Effector memory CD8-positive, alpha-beta T cell (primary cell): ENCODE measurements around the gene ACSS3.

ENCODE experiments used
- ATAC-seq: fragments of 150-1000 bp; cut with Tn5 transposase; replicated peaks from 2 replicates; pipeline ENCODE4 v1.10.0; 2021; ENCODE audit warnings: mild to moderate bottlenecking, moderate library complexity
- DNase-seq, 3 experiments: peaks; one replicate each; pipeline ENCODE4 v3.0.0; 2021
- H3K27ac Mint-ChIP-seq, 2 donors: one replicate each; pipeline ENCODE4 v1.8.0; 2022; ENCODE audit warnings: mild to moderate bottlenecking in 2 of 2, mixed read lengths in 2 of 2, moderate library complexity in 2 of 2
- H3K27me3 Mint-ChIP-seq, 2 donors: one replicate each; pipeline ENCODE4 v1.8.0; 2022; ENCODE audit warnings: mixed read lengths in 2 of 2
- H3K36me3 Mint-ChIP-seq: one replicate; pipeline ENCODE4 v1.8.0; 2022; ENCODE audit warnings: mild to moderate bottlenecking, moderate library complexity, mixed read lengths; ENCODE audit not compliant: insufficient read depth
- H3K4me1 Mint-ChIP-seq, 2 donors: one replicate each; pipeline ENCODE4 v1.8.0; 2022; ENCODE audit warnings: low read depth in 2 of 2, mixed read lengths in 2 of 2
- H3K4me3 Mint-ChIP-seq, 2 donors: one replicate each; pipeline ENCODE4 v1.8.0; 2022; ENCODE audit warnings: mild to moderate bottlenecking in 2 of 2, mixed read lengths in 2 of 2, moderate library complexity in 2 of 2
- H3K9me3 Mint-ChIP-seq, 2 donors: one replicate each; pipeline ENCODE4 v1.8.0; 2022; ENCODE audit warnings: mixed read lengths in 2 of 2

ACSS3 gene

DNA sequence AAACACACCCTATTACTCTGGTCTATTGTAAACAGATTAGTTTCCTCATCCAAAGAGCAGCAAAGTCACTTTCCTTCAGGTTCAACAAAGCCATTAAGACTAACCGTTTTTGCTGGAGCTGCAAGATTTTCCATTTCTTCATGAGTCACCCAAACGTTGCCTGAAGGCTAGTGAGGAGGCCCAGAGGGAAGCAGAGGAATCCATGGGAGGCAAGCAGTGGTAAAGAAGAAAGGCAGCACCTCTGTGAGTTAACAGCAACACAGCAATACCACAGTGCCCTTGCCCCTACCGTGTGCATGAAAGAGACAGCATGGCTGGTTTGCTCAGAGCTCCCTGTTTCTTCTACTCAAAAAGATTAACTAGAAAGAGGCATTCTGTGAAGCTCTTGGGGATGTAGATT, 206.3 kb downstream of the ACSS3 start:
- Mint-ChIP-seq H3K27me3 (no peaks in the 10 kb centered on the region), H3K4me3 (no peak overlapping the region), H3K36me3 (no peaks in the 10 kb centered on the region), H3K27ac (no peak overlapping the region), H3K4me1 (no peaks in the 10 kb centered on the region), H3K9me3 (no peaks in the 10 kb centered on the region)
- no peak for ATAC-seq
- DNase-seq: no peak

DNA sequence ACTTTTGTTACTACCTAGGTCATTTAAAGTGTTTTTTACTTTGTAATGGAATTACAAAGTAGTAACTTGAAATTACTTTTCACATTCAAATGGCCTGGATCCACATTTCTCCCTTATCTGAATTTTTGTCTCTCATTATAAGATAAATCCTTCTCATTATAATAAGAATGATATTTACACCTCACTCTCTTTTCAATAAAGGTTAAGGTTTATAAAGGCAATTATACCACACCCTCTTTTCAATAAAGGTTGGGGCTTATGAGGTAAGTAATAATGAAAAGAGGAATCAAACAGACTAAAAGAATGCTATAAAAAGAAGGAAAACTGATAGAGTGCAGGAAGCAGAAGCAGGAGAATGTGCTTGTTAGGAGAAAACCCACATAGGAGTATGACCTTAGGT, 210.8 kb downstream of the ACSS3 start:
- Mint-ChIP-seq H3K36me3 (no peaks in the 10 kb centered on the region), H3K4me3 (no peak overlapping the region), H3K4me1 (no peaks in the 10 kb centered on the region), H3K27ac (no peak overlapping the region), H3K27me3 (no peaks in the 10 kb centered on the region), H3K9me3 (peaks cover 0 to 6% of the 10 kb centered on the region in 2 donors)
- no peak for ATAC-seq
- no peak for DNase-seq

- ATAC-seq: no peak
- H3K4me3 Mint-ChIP-seq: no peak overlapping the region
- no peaks in the 10 kb centered on the region for H3K36me3 Mint-ChIP-seq
- H3K9me3 Mint-ChIP-seq: peaks cover 3 to 6% of the 10 kb centered on the region in 2 donors
- H3K27me3 Mint-ChIP-seq: no peaks in the 10 kb centered on the region
- DNase-seq: no peak
- no peak overlapping the region for H3K27ac Mint-ChIP-seq
- H3K4me1 Mint-ChIP-seq: no peaks in the 10 kb centered on the region
Measured at GRCh38 chr12:81294325-81295190, 216.7 kb downstream of the ACSS3 start.

DNA sequence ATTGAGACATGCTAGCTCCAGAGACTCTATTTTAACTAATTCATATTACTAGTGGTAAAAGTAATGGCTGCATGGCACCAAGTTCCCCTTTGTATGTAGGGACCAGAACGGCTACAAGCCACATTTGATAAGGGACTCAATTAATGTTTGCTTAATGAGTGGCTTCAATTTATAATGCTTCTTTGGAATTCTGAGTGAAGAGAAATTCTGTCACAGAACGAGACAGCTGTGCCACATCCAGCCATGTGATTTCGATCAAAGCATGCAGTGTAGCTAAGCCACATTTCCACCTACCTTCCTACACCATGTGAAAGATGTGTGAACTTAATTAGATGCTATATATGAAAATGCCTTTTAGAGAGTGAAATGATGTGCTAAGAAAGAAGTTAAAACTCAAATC, 217.4 kb downstream of the ACSS3 start:
- Mint-ChIP-seq H3K27me3 (no peaks in the 10 kb centered on the region), H3K27ac (no peak overlapping the region), H3K9me3 (peaks cover 2 to 3% of the 10 kb centered on the region in 2 donors), H3K36me3 (no peaks in the 10 kb centered on the region), H3K4me3 (no peak overlapping the region), H3K4me1 (no peaks in the 10 kb centered on the region)
- DNase-seq (no peak), ATAC-seq (no peak)

- no peaks in the 10 kb centered on the region for H3K4me1 Mint-ChIP-seq
- no peak overlapping the region for H3K4me3 Mint-ChIP-seq
- no peaks in the 10 kb centered on the region for H3K27me3 Mint-ChIP-seq
- no peak for ATAC-seq
- H3K9me3 Mint-ChIP-seq: peaks cover 3 to 4% of the 10 kb centered on the region in 2 donors
- H3K27ac Mint-ChIP-seq: no peak overlapping the region
- H3K36me3 Mint-ChIP-seq: no peaks in the 10 kb centered on the region
- no peak for DNase-seq
Measured at GRCh38 chr12:81296556-81297305, 218.9 kb downstream of the ACSS3 start.

GRCh38 chr12:81297601-81298000, 219.7 kb downstream of the ACSS3 start:
- H3K9me3 Mint-ChIP-seq: peaks cover 3 to 6% of the 10 kb centered on the region in 2 donors
- ATAC-seq (no peak), DNase-seq (no peak)
- no peaks in the 10 kb centered on the region for H3K27me3 Mint-ChIP-seq
- H3K4me1 Mint-ChIP-seq: no peaks in the 10 kb centered on the region
- H3K27ac Mint-ChIP-seq: no peak overlapping the region
- H3K36me3 Mint-ChIP-seq: no peaks in the 10 kb centered on the region
- no peak overlapping the region for H3K4me3 Mint-ChIP-seq

- no peak for ATAC-seq
- Mint-ChIP-seq H3K9me3 (peaks cover 5 to 8% of the 10 kb centered on the region in 2 donors), H3K36me3 (no peaks in the 10 kb centered on the region), H3K4me1 (no peaks in the 10 kb centered on the region), H3K27ac (no peak overlapping the region), H3K27me3 (no peaks in the 10 kb centered on the region), H3K4me3 (no peak overlapping the region)
- DNase-seq: no peak
Measured at GRCh38 chr12:81300454-81300853, 222.6 kb downstream of the ACSS3 start.

- no peaks in the 10 kb centered on the region for H3K27me3 Mint-ChIP-seq
- H3K36me3 Mint-ChIP-seq: no peaks in the 10 kb centered on the region
- H3K9me3 Mint-ChIP-seq: peaks cover 14 to 15% of the 10 kb centered on the region in 2 donors
- H3K27ac Mint-ChIP-seq: no peak overlapping the region
- ATAC-seq (no peak), DNase-seq (no peak)
- no peaks in the 10 kb centered on the region for H3K4me1 Mint-ChIP-seq
- no peak overlapping the region for H3K4me3 Mint-ChIP-seq
Measured at GRCh38 chr12:81303935-81304334, 226.1 kb downstream of the ACSS3 start.
